ENCODE measurements around the gene CARD14. TPM values are rescaled to one million over a fixed set of nuclear protein-coding genes. Genes with fewer than 3 reads are reported as not detected.

Gene CARD14
- total RNA-seq, 1 experiment from 2014 or later = 2.3 TPM

DNA sequence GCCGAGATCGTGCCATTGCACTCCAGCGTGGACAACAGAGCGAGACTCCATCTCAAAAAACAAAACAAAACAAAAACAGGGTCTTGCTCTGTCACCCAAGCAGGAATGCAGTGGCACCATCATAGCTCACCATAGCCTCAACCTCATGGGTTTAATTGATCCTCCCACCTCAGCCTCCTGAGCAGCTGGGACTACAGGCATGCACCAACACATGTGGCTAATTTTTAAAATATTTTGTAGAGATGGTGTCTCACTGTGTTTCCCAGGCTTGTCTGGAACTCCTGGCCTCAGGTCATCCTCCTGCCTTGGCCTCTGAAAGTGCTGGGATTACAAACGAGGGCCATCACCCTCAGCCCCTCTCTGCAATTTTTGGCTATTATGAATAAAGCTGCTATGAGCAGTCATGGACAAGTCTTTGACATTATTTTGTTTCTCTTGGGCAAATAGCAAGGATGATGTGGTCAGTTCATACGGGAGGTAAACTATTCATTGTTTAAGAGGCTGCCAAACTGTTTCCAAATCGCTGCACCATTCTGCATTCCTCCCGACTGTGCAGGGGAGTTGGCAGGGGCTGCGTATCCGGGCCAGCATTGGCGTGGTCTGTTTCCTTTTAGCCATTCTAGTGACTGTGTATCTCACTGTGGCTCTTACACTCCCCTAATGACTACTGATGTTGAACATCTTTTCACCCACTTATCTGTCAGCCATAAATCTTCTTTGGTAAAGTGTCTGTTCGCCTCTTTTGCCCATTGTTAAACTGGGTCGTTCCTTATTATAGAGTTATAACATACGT is 44.0 kb upstream of the CARD14 start:
- Histone ChIP-seq H3K4me2 (ENCODE audit: low read length) (no peak overlapping the region), H3K27ac (ENCODE audit: low read length) (no peak overlapping the region), H3F3A (ENCODE audit: low read length, unreplicated experiment) (no peaks in the 10 kb centered on the region), H3K9me3 (ENCODE audit: low read length) (no peaks in the 10 kb centered on the region), H3K79me2 (ENCODE audit: low read length) (no peaks in the 10 kb centered on the region), H3K27me3 (ENCODE audit: low read length) (no peaks in the 10 kb centered on the region), H3K4me3 (ENCODE audit: low read length) (no peak overlapping the region), H3K4me1 (ENCODE audit: insufficient read depth, low read length) (peaks cover 10% of the 10 kb centered on the region), H3K9ac (ENCODE audit: low read length) (no peak overlapping the region), H4K20me1 (ENCODE audit: low read length) (no peaks in the 10 kb centered on the region), H3K9me2 (replicated peaks; ENCODE audit: low read length) (no peaks in the 10 kb centered on the region), H2AFZ (ENCODE audit: low read length) (no peak overlapping the region), H3K36me3 (ENCODE audit: low read depth, low read length) (no peaks in the 10 kb centered on the region)
- ATAC-seq = no peak
- no TSS peak for BruUV-seq (replicated peaks)
- DNase-seq = no peak
- TF ChIP-seq EZH2phosphoT487 (IDR thresholded peaks at IDR 0.05; ENCODE audit: borderline replicate concordance, low read length) (no peak), EZH2 (IDR thresholded peaks at IDR 0.05; ENCODE audit: low read length, unreplicated experiment) (no peak)
- TF ChIP-seq, protein P1, sequence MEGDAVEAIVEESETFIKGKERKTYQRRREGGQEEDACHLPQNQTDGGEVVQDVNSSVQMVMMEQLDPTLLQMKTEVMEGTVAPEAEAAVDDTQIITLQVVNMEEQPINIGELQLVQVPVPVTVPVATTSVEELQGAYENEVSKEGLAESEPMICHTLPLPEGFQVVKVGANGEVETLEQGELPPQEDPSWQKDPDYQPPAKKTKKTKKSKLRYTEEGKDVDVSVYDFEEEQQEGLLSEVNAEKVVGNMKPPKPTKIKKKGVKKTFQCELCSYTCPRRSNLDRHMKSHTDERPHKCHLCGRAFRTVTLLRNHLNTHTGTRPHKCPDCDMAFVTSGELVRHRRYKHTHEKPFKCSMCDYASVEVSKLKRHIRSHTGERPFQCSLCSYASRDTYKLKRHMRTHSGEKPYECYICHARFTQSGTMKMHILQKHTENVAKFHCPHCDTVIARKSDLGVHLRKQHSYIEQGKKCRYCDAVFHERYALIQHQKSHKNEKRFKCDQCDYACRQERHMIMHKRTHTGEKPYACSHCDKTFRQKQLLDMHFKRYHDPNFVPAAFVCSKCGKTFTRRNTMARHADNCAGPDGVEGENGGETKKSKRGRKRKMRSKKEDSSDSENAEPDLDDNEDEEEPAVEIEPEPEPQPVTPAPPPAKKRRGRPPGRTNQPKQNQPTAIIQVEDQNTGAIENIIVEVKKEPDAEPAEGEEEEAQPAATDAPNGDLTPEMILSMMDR (conservative IDR thresholded peaks at IDR 0.05; ENCODE audit: low read depth, low read length) = no peak
- intact Hi-C loops (cut with micrococcal nuclease) = no loop called here
- ChIA-PET POLR2A (ENCODE audit: unreplicated experiment) (no interaction called here), CTCF (no interaction called here)

DNA sequence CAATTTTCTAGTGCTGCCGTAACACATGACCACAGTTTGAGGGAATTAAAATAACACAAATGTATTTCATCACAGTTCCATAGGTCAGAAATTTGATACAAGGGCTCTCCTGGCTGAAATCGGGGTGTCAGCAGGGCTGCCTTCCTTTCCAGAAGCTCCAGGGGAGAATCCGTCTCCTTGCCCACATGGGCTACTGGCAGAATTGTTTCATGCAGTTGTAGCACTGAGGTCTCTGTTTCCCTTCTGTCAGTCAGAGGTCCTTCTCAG is 43.4 kb upstream of the CARD14 start:
- H2AFZ ChIP-seq (ENCODE audit: low read length) = no peak overlapping the region
- no peak overlapping the region for H3K4me3 ChIP-seq (ENCODE audit: low read length)
- no peaks in the 10 kb centered on the region for H4K20me1 ChIP-seq (ENCODE audit: low read length)
- H3K36me3 ChIP-seq (ENCODE audit: low read depth, low read length) = no peaks in the 10 kb centered on the region
- no peaks in the 10 kb centered on the region for H3K9me2 ChIP-seq (replicated peaks; ENCODE audit: low read length)
- H3K9me3 ChIP-seq (ENCODE audit: low read length) = no peaks in the 10 kb centered on the region
- no peaks in the 10 kb centered on the region for H3K27me3 ChIP-seq (ENCODE audit: low read length)
- intact Hi-C loops (cut with micrococcal nuclease) = no loop called here
- H3K4me1 ChIP-seq (ENCODE audit: insufficient read depth, low read length) = peaks cover 10% of the 10 kb centered on the region
- H3K27ac ChIP-seq (ENCODE audit: low read length) = no peak overlapping the region
- no peak for DNase-seq
- H3F3A ChIP-seq (ENCODE audit: low read length, unreplicated experiment) = no peaks in the 10 kb centered on the region
- POLR2A ChIA-PET (ENCODE audit: unreplicated experiment) = no interaction called here
- no TSS peak for BruUV-seq (replicated peaks)
- no peak for TF ChIP-seq EZH2 (IDR thresholded peaks at IDR 0.05; ENCODE audit: low read length, unreplicated experiment)
- TF ChIP-seq, protein P1 (conservative IDR thresholded peaks at IDR 0.05; ENCODE audit: low read depth, low read length) = no peak
- H3K9ac ChIP-seq (ENCODE audit: low read length) = no peak overlapping the region
- CTCF ChIA-PET = no interaction called here
- H3K4me2 ChIP-seq (ENCODE audit: low read length) = no peak overlapping the region
- ATAC-seq = no peak
- no peaks in the 10 kb centered on the region for H3K79me2 ChIP-seq (ENCODE audit: low read length)

DNA sequence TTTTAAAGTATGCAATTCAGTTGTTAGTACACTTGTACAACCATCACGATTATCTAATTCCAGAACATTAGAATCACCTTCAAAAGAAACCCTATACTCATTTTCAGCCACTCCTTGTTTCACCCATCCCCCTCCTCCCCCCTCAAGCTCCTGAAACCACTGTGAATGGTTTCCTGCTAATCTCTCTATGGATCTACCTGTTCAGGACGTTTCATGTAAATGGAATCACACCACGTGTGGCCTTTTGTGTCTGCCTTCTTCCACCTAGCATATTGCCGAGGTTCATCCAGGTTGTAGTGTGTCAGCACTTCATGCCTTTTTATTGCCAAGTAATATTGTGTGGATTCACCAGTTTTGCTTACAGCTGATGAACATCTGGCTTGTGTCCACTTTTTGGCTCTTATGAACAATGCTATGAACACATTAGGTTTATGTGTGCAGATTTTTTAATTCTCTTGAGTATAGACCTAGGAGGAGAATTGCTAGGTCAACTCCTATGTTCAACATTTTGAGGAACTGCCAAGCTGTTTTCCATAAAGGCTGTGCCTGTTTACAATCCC is 40.7 kb upstream of the CARD14 start:
- Histone ChIP-seq H3K4me3 (ENCODE audit: low read length) (no peak overlapping the region), H3K27ac (ENCODE audit: low read length) (no peak overlapping the region), H3K9me2 (replicated peaks; ENCODE audit: low read length) (no peaks in the 10 kb centered on the region), H3K79me2 (ENCODE audit: low read length) (no peaks in the 10 kb centered on the region), H3K4me2 (ENCODE audit: low read length) (no peak overlapping the region), H3K27me3 (ENCODE audit: low read length) (no peaks in the 10 kb centered on the region), H3K36me3 (ENCODE audit: low read depth, low read length) (peaks cover 15% of the 10 kb centered on the region), H3K9ac (ENCODE audit: low read length) (no peak overlapping the region), H3K4me1 (ENCODE audit: insufficient read depth, low read length) (peaks cover 4% of the 10 kb centered on the region), H3F3A (ENCODE audit: low read length, unreplicated experiment) (no peaks in the 10 kb centered on the region), H4K20me1 (ENCODE audit: low read length) (no peaks in the 10 kb centered on the region), H2AFZ (ENCODE audit: low read length) (no peak overlapping the region), H3K9me3 (ENCODE audit: low read length) (no peaks in the 10 kb centered on the region)
- DNase-seq (peak; percentile 39), ATAC-seq (peak; percentile 26)
- TF ChIP-seq, protein P1 (conservative IDR thresholded peaks at IDR 0.05; ENCODE audit: low read depth, low read length) = no peak
- TF ChIP-seq EZH2 (IDR thresholded peaks at IDR 0.05; ENCODE audit: low read length, unreplicated experiment) (no peak), EZH2phosphoT487 (IDR thresholded peaks at IDR 0.05; ENCODE audit: borderline replicate concordance, low read length) (no peak)
- POLR2A ChIA-PET (ENCODE audit: unreplicated experiment) = interaction anchor here (0.6 kb wide), 1 partner anchor 14 kb away, joined by 22 read pairs; no protein-coding TSS in a partner anchor
- no TSS peak for BruUV-seq (replicated peaks)
- CTCF ChIA-PET = no interaction called here
- intact Hi-C loops (cut with micrococcal nuclease) = no loop called here

All from PC-3 (cell line).